Measurements from ENCODE around the gene KCNA5.

KCNA5 gene

GRCh38 chr12:5034603-5035002 lies 9.1 kb upstream of the KCNA5 start:
- Histone ChIP-seq H3K36me3 (replicated peaks) (no peaks in the 10 kb centered on the region), H3K27me3 (replicated peaks) (no peaks in the 10 kb centered on the region), H3K4me3 (ENCODE audit: low read depth, low read length) (no peak overlapping the region), H3K27ac (no peak overlapping the region)
- in situ Hi-C loops (cut with HindIII; ENCODE audit: low pct_ligation_motif_present, low sequenced_read_pairs) = no loop called here
- no peak for TF ChIP-seq CTCF (IDR thresholded peaks at IDR 0.05; ENCODE audit: low read depth, low read length, missing control alignments)
- no peak for DNase-seq

- no peak overlapping the region for H3K4me3 ChIP-seq (ENCODE audit: low read depth, low read length)
- no peak for TF ChIP-seq CTCF (IDR thresholded peaks at IDR 0.05; ENCODE audit: low read depth, low read length, missing control alignments)
- in situ Hi-C loops (cut with HindIII; ENCODE audit: low pct_ligation_motif_present, low sequenced_read_pairs) = no loop called here
Measured at GRCh38 chr12:5035618-5036017, 8.1 kb upstream of the KCNA5 start.

DNA sequence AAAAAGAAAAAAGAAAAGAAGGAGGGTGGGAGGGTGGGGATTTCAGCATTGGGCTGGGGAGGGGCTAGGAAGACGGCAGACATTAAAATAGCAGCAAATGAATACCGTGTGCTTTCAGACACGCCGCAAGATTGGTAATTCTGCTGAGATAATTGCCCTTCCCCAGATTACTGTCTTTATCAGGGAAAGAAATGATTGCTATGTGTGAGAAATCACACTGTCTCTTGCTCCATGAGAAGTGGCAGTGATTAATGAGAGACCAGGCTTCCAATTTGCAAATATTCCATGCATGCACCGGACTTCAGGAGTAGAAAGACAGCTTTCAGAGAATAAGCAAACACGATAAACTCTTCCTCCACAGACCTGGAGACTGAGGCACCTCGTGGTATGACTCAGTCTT lies 7.6 kb upstream of the KCNA5 start:
- TF ChIP-seq CTCF (IDR thresholded peaks at IDR 0.05; ENCODE audit: low read depth, low read length, missing control alignments) = no peak
- Histone ChIP-seq H3K4me3 (ENCODE audit: low read depth, low read length) (no peak overlapping the region), H3K27me3 (replicated peaks) (no peaks in the 10 kb centered on the region), H3K36me3 (replicated peaks) (no peaks in the 10 kb centered on the region), H3K27ac (no peak overlapping the region)
- in situ Hi-C loops (cut with HindIII; ENCODE audit: low pct_ligation_motif_present, low sequenced_read_pairs) = no loop called here
- DNase-seq = no peak

More at GRCh38 chr12:5035618-5036017, 8.1 kb upstream of the KCNA5 start:
- Histone ChIP-seq H3K36me3 (replicated peaks) (no peaks in the 10 kb centered on the region), H3K27me3 (replicated peaks) (no peaks in the 10 kb centered on the region), H3K27ac (no peak overlapping the region)
- DNase-seq = no peak

DNA sequence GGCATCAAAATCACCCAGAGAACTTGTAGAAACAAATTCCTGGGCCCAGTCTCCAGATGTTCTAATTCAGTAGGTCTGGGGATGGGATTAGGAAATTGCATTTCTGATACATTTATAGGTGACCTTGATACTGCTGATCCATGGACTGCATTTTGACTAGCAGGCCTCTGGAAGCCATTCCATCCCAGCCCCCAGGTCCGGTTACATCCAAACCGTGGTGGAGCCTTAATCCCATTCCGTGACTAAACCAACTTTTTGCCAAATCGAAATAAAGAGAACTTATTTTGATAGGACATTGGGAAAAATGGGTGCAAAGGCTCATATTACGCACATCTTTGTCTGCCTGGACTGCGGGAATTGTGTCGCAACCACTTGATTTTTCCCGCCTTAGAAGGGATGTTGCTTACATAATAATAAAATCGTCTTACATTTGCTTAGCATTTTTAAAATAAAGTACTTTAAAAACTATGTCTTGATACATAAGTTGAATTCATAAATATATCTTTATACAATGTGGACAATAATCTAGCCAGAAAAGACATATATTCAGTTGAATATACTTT lies 5.8 kb upstream of the KCNA5 start:
- H3K27ac ChIP-seq = no peak overlapping the region
- in situ Hi-C loops (cut with HindIII; ENCODE audit: low pct_ligation_motif_present, low sequenced_read_pairs) = no loop called here
- no peak for DNase-seq
- H3K4me3 ChIP-seq (ENCODE audit: low read depth, low read length) = no peak overlapping the region
- no peaks in the 10 kb centered on the region for H3K36me3 ChIP-seq (replicated peaks)
- H3K27me3 ChIP-seq (replicated peaks) = peaks cover 7% of the 10 kb centered on the region
- no peak for TF ChIP-seq CTCF (IDR thresholded peaks at IDR 0.05; ENCODE audit: low read depth, low read length, missing control alignments)

DNA sequence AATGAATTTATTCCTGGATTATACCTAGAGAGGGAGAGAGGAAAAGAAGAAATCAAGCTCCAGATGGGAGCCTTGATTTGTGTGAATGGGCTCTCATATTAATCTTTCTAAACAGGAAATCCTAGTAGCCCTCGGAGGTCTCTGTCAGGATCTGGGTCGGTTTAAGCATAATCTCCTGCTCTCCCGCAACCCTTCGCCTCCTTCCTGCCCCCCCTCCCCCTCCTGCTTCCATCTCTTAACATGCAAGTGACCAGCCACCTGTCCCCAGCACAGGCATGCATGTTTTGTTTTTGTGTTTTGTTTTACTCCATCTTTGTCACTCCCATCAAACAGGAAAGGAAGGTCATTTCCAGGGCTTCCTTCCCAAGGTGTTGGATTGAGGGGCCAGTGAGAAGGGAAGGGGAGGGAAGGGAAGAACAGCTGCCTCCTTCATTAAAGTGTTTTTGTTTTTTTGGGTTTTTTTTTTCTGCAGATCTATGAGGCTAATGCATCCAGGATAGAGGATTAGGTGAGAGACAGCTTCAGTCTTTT lies 4.8 kb upstream of the KCNA5 start:
- no peak for TF ChIP-seq CTCF (IDR thresholded peaks at IDR 0.05; ENCODE audit: low read depth, low read length, missing control alignments)
- DNase-seq = no peak
- no peaks in the 10 kb centered on the region for H3K36me3 ChIP-seq (replicated peaks)
- H3K27me3 ChIP-seq (replicated peaks) = peaks cover 17% of the 10 kb centered on the region
- in situ Hi-C loops (cut with HindIII; ENCODE audit: low pct_ligation_motif_present, low sequenced_read_pairs) = no loop called here
- H3K4me3 ChIP-seq (ENCODE audit: low read depth, low read length) = no peak overlapping the region
- no peak overlapping the region for H3K27ac ChIP-seq

GRCh38 chr12:5039815-5040214 lies 3.9 kb upstream of the KCNA5 start:
- Histone ChIP-seq H3K27ac (no peak overlapping the region), H3K36me3 (replicated peaks) (no peaks in the 10 kb centered on the region), H3K4me3 (ENCODE audit: low read depth, low read length) (no peak overlapping the region), H3K27me3 (replicated peaks) (peaks cover 27% of the 10 kb centered on the region)
- DNase-seq = no peak
- in situ Hi-C loops (cut with HindIII; ENCODE audit: low pct_ligation_motif_present, low sequenced_read_pairs) = no loop called here
- no peak for TF ChIP-seq CTCF (IDR thresholded peaks at IDR 0.05; ENCODE audit: low read depth, low read length, missing control alignments)

Data from brain microvascular endothelial cell (primary cell).